GM11168 (cell line): Measurements from ENCODE around the gene SDHC.
"Not testable (repeated sequence)": the region's sequence is repeated elsewhere in the genome, so short reads cannot be mapped to it uniquely, and the experiment has no call there.

Source experiments
- in situ Hi-C: fragments of 300-500 bp; cut with MboI; formaldehyde crosslinking; loops from one replicate; pipeline ENCODE4 v1.12.0; 2022; ENCODE audit warnings: low sequenced_read_pairs; ENCODE audit not compliant: unreplicated experiment

SDHC gene

DNA sequence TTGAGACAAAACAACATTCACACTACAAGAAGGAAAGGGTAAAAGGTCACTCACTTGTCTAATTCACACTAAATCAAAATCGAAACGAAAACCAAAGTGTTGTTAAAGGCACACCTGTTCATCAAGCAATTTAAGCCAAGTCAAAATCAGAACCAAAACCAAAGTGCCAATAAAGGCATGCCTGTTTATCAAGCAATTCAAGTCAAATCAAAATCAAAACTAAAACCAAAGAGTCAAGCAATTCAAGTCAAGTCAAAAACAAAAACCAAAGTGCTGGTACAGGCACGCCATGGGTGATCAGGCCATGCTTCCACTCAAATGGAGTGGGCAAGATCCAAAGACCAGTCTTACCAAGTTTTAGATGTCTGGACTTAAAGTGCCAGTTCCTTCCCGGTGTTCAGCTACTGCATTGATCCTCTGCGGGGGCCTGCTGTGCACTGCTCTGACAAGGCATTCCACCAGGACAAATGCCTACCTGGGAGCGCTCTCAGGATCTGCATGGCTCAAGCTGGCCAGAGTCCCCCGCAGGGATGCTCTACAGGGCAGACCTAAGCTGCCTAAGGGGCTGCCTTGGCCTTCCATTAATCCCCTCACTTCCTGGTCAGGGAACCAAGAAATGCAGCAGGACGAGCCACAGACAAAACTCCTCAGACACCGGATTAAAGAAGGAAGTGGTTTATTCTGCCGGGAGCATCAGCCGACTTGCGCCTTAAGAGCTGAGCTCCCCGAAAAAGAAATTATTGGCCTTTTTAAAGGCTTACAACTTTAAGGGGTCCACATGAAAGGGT, 95.9 kb downstream of the SDHC start:
- in situ Hi-C loops, result not testable (repeated sequence)

DNA sequence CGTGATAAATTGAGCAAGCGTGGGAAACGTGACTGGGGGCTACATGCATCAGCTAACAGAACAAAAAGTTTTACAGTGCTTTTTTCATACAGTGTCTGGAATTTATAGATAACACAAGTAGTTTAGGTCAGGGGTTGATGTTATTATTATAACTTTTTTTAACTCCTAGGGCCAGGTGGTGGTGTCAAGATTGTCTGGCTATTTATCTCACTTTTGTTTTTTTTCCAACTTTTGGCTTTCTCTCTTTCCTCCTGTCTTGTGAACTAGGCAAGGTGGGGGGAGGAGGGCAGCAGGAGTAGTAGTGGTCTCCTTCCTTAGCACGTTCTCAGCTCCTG, 96.4 kb downstream of the SDHC start:
- in situ Hi-C loops, result not testable (repeated sequence)
